T1000 (cell line): ENCODE data around the gene ZBTB48.
"Not testable (repeated sequence)": the region's sequence is repeated elsewhere in the genome, so short reads cannot be mapped to it uniquely, and the experiment has no call there.

Source experiments
- DNase-seq: peaks from one replicate; lab custom pipeline; 2025; ENCODE audit warnings: mixed read lengths; lab: John Stamatoyannopoulos, UW

The ZBTB48 gene

GRCh38 chr1:6579374-6580118 lies at the start of gene ZBTB48:
Gene ZBTB48 (plus strand): TSS chr1:6579994. CDS start chr1:6580610, 616 bp downstream.
- peak; percentile 98 for DNase-seq

- no peak for DNase-seq
Measured at GRCh38 chr1:6530504-6531160, 49.2 kb upstream of the ZBTB48 start.

GRCh38 chr1:6531996-6532395 lies 47.8 kb upstream of the ZBTB48 start:
- no peak for DNase-seq

- DNase-seq: no peak
Measured at GRCh38 chr1:6534248-6534822, 45.5 kb upstream of the ZBTB48 start.

- no peak for DNase-seq
Measured at GRCh38 chr1:6535214-6535613, 44.6 kb upstream of the ZBTB48 start.

- DNase-seq: no peak
Measured at GRCh38 chr1:6536291-6536690, 43.5 kb upstream of the ZBTB48 start.

GRCh38 chr1:6538956-6539355 lies 40.8 kb upstream of the ZBTB48 start:
- DNase-seq: no peak

GRCh38 chr1:6544831-6545230 lies 35.0 kb upstream of the ZBTB48 start:
- DNase-seq: no peak

GRCh38 chr1:6545276-6546112 lies 34.3 kb upstream of the ZBTB48 start:
- no peak for DNase-seq

- DNase-seq: no peak
Measured at GRCh38 chr1:6546326-6546725, 33.5 kb upstream of the ZBTB48 start.

GRCh38 chr1:6547301-6547700 lies 32.5 kb upstream of the ZBTB48 start:
- no peak for DNase-seq

- peak; percentile 94 for DNase-seq
Measured at GRCh38 chr1:6554031-6554906, 25.5 kb upstream of the ZBTB48 start, which contains the start of gene NOL9. Gene NOL9 (minus strand): TSS chr1:6554513. CDS start chr1:6554502, 11 bp downstream.

GRCh38 chr1:6554907-6555778 lies 24.7 kb upstream of the ZBTB48 start, which contains the start of gene TAS1R1:
Gene TAS1R1 (plus strand): TSS chr1:6555307. CDS start chr1:6555374, 67 bp downstream.
- DNase-seq: no peak

- no peak for DNase-seq
Measured at GRCh38 chr1:6557597-6557996, 22.2 kb upstream of the ZBTB48 start.

GRCh38 chr1:6559161-6559560 lies 20.6 kb upstream of the ZBTB48 start:
- not testable (repeated sequence) for DNase-seq

- DNase-seq: no peak
Measured at GRCh38 chr1:6560267-6560666, 19.5 kb upstream of the ZBTB48 start.

- no peak for DNase-seq
Measured at GRCh38 chr1:6569033-6569432, 10.8 kb upstream of the ZBTB48 start.

- DNase-seq: no peak
Measured at GRCh38 chr1:6570100-6570499, 9.7 kb upstream of the ZBTB48 start.

- no peak for DNase-seq
Measured at GRCh38 chr1:6570987-6571386, 8.8 kb upstream of the ZBTB48 start.
